ENCODE measurements around the gene DCP1B. TPM values are rescaled to one million over a fixed set of nuclear protein-coding genes. Genes with fewer than 3 reads are reported as not detected.

The DCP1B gene
- total RNA-seq, 1 donor from 2014 or later: 19.2 TPM

DNA sequence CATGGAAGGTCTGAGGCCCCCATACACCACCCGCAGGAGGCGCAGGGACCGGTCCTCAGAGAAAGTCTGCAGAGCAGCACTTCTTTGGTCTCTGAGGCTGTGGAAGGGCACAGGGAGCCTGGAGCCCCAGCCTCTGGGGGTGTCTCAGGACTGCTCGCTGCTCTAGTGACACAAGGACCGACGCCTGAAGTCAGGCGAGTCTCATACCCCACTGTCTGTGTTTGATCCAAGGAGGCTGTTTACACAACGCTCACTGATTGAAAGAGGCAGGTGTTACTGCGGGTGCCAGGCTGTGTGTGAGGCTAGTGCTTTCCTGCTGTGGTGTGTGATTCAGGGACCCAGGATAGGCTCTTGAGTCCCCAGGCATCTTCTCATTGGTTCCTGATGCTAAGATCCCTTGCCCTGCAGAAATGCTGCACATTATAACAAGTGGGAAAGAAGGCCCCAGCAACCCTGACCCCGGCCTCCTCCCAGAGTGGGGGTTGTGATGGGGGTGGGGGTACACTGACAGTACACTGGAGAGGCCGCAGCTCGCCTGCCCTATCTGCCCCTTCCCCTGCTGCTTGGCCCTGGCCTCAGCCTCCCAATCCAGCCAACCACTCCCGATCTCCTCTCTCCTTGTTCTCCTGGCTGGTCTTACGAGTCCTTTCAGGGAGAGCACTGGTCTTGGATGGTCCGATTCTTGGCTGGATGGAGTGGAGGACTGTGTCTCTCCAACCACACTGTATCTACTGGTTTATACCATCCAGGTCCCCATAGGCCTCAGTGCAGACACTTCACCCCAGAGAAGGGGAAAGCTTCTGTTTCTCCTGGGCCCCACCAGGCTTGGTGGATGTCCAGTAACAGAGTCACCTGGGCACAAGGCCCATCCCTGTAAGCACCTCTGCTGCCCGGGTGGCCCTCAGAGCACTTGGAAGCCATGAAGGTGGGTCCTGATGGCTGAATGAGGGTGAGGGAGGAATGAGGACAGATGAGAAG is 92.4 kb downstream of the DCP1B start:
- DNase-seq (ENCODE audit: extremely low read depth, low read depth, low spot score): no peak

DNA sequence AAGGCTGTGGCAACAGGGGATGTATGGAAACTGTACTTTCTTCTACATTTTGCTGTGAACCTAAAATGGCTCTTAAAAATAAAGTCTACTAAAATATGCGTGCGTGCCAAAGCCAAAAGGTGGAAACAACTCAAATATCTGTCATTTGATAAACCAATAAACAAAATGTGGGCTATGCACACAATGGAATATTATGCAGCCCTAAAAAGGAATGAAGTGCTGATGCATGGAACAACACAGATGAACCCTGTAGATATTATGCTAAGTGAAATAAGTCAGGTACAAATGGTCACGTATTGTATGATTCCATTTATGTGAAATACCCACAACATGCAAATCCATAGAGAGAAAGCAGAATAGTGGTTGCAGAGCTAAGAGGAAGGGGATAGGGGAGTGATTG is 93.8 kb downstream of the DCP1B start:
- DNase-seq (ENCODE audit: extremely low read depth, low read depth, low spot score): no peak

- no peak for DNase-seq (ENCODE audit: extremely low read depth, low read depth, low spot score)
Observed at GRCh38 chr12:1908758-1909157, 95.5 kb downstream of the DCP1B start.

DNA sequence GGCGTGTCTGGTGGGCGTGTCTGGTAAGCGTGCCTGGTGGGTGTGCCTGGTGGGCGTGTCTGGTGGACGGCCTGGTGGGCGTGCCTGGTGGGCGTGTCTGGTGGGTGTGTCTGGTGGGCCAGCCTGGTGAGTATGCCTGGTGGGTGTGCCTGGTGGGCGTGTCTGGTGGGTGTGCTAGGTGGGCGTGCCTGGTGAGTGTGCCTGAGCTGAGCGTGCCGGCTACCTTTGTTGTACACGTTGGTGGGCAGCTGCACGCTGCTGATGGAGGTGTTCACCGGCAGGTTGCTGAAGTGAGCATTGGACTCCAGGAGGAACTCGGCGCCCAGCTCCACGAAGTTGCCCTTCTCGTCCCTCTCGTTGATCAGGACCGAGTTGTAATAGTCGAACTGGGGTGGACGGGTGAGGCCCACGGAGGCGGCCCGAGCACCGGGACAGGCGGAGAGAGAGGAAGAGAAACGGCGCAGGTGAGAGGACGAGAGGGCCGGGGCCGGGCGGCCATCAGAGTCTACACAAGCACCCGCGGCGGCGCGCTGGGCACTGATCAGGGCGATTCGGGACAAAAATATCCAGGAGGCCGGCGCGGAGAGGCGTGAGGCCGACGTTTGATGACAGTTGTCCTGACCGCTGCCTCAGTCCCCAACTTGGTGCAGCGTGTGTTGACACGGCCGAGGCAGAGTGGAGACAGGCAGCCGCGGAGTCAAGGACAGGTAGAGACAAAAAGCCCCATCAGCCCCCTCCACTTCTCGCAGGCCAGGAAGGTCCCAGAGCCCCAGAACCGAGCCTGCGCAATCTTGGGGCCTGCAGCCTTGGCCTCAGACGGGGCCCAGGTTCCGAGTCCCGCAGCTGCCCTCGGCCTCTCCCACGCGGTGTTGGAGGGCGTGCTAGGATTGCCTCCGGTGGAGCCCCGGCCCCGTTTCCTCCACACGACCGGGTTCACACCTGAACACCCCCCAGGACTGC is 96.3 kb downstream of the DCP1B start:
- no peak for DNase-seq (ENCODE audit: extremely low read depth, low read depth, low spot score)

DNA sequence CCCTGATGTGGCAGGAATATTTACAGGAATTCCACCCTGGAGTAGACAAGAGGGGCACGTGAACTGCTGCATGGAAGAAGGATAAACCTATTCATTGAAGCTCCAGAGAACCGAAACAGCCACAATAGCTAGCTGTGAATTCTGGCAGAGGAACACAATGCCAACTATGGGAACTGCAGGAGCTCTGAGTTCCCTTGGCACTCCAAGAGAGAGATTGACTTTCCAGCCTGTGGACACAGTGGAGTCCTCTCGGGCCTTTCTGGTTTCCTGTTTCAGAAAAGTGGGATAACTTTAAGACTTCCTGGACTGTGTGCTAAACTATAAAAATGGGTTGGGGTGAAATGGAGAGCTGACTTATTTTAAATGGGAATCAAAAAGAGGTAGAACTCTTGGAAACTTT is 97.7 kb downstream of the DCP1B start:
- DNase-seq (ENCODE audit: extremely low read depth, low read depth, low spot score): no peak

DNA sequence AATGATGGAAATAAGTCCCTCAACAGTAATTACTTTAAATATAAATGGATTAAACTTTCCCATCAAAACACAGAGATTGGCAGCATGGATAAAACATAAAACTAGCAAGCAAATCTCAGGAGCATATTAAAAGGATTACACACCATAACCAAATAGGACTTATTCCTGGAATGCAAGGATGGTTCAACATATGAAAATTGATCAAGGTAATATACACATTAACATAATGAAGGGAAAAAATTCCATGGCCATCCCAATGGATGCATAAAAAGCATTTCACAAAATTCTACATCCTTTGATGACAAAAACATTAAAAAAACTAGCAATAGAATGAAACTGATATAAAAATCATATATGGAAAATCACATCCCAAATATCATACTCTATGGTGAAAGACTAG is 99.4 kb downstream of the DCP1B start:
- DNase-seq (ENCODE audit: extremely low read depth, low read depth, low spot score): no peak

GRCh38 chr12:1896964-1897363 is 107.3 kb downstream of the DCP1B start:
- DNase-seq (ENCODE audit: extremely low read depth, low read depth, low spot score): no peak

Other genes starting within 250 kb of the DCP1B start
- not detected in 2 replicates for gene LRTM2, start 183.9 kb downstream of the DCP1B start, total RNA-seq
- gene CACNA2D4, start 85.8 kb downstream of the DCP1B start, total RNA-seq: 0.76 TPM in 1 of 2 replicates, not detected in the other
- gene CACNA1C, start 48.5 kb upstream of the DCP1B start, total RNA-seq: 0.47 and 5.6 TPM in 2 replicates

Measured in glomerular endothelial cell (primary cell).